Suprapubic skin (tissue), 4 donors: ENCODE data around the gene SUSD6. TPM values are rescaled to one million over a fixed set of nuclear protein-coding genes. Genes with fewer than 3 reads are reported as not detected.

Source experiments
- DNase-seq, 2 donors: peaks; one replicate each; pipeline ENCODE4 v3.0.0-alpha.2; 2019; ENCODE audit warnings: low spot score in 2 of 2
- H3K27ac ChIP-seq: fragments of 200-600 bp; sonication (generic); one replicate; pipeline ENCODE4 v1.5.1; 2019
- H3K27me3 ChIP-seq: fragments of 200-600 bp; sonication (generic); one replicate; pipeline ENCODE4 v1.5.1; 2019
- H3K36me3 ChIP-seq: fragments of 200-600 bp; sonication (generic); one replicate; pipeline ENCODE4 v1.5.1; 2019
- H3K4me1 ChIP-seq: fragments of 200-600 bp; sonication (generic); one replicate; pipeline ENCODE4 v1.5.1; 2019
- H3K4me3 ChIP-seq: fragments of 200-600 bp; sonication (generic); one replicate; pipeline ENCODE4 v1.5.1; 2019; ENCODE audit warnings: mild to moderate bottlenecking
- H3K9me3 ChIP-seq: fragments of 200-600 bp; sonication (generic); one replicate; pipeline ENCODE4 v1.5.1; 2019
- CTCF ChIP-seq, 2 donors: fragments of 200-600 bp in 1 of 2; fragments of 450-650 bp in 1 of 2; sonication (generic) in 1 of 2; IDR thresholded peaks; one replicate each; pipeline ENCODE4 v1.5.1; 2016 to 2019; ENCODE audit warnings: antibody characterized with exemption in 2 of 2, mild to moderate bottlenecking in 1 of 2, moderate library complexity in 1 of 2
- EP300 ChIP-seq: sonication (generic); formaldehyde crosslinking; IDR thresholded peaks from one replicate; pipeline ENCODE4 v1.6.1; 2017; ENCODE audit warnings: antibody characterized with exemption
- POLR2A ChIP-seq, 2 donors: fragments of 450-650 bp; IDR thresholded peaks; one replicate each; pipeline ENCODE4 v1.6.1; 2017; ENCODE audit warnings: antibody characterized with exemption in 2 of 2, mild to moderate bottlenecking in 2 of 2, moderate library complexity in 2 of 2
- POLR2AphosphoS5 ChIP-seq, 3 donors: sonication (generic); formaldehyde crosslinking; IDR thresholded peaks; one replicate each; pipeline ENCODE4 v1.6.1; 2017; ENCODE audit warnings: antibody characterized with exemption in 3 of 3
- WGBS: methylation state at CpG from one replicate; pipeline ENCODE4 v1.1.5; 2018; 5-methylcytosine and 5-hydroxymethylcytosine counted together
- total RNA-seq, 4 donors: library from RNA; depleted of rRNA; stranded (reverse); fragments of >200 nt; gene quantifications; one replicate each; pipeline ENCODE4 v1.1.0, GENCODE V29; 2016

Gene SUSD6
- total RNA-seq, 4 donors from 2014 or later: 45.1 to 60.4 (median 56.7) TPM

- no peaks in the 10 kb centered on the region for H3K27me3 ChIP-seq
- H3K4me1 ChIP-seq: peaks cover 66% of the 10 kb centered on the region
- WGBS: 79% methylated on average over 8 of the region's 8 CpGs
- no peaks in the 10 kb centered on the region for H3K36me3 ChIP-seq
- H3K9me3 ChIP-seq: no peaks in the 10 kb centered on the region
- H3K27ac ChIP-seq: no peak overlapping the region
- TF ChIP-seq POLR2AphosphoS5 (IDR thresholded peaks at IDR 0.05): no peak
- TF ChIP-seq EP300: no peak
- H3K4me3 ChIP-seq: no peak overlapping the region
- DNase-seq: no peak
Measured at GRCh38 chr14:69671365-69672030, 60.1 kb downstream of the SUSD6 start.

- WGBS: 83% methylated on average over 1 of the region's 1 CpG
- peaks cover 59% of the 10 kb centered on the region for H3K4me1 ChIP-seq
- no peak for TF ChIP-seq POLR2AphosphoS5 (IDR thresholded peaks at IDR 0.05)
- TF ChIP-seq EP300: no peak
- TF ChIP-seq POLR2A (IDR thresholded peaks at IDR 0.05): no peak
- no peak for TF ChIP-seq CTCF (IDR thresholded peaks at IDR 0.05)
- no peak for DNase-seq
- H3K36me3 ChIP-seq: no peaks in the 10 kb centered on the region
- no peak overlapping the region for H3K27ac ChIP-seq
- H3K27me3 ChIP-seq: no peaks in the 10 kb centered on the region
- no peaks in the 10 kb centered on the region for H3K9me3 ChIP-seq
- no peak overlapping the region for H3K4me3 ChIP-seq
Measured at GRCh38 chr14:69672356-69672755, 61.0 kb downstream of the SUSD6 start.

- no peaks in the 10 kb centered on the region for H3K27me3 ChIP-seq
- H3K36me3 ChIP-seq: no peaks in the 10 kb centered on the region
- TF ChIP-seq POLR2A (IDR thresholded peaks at IDR 0.05): no peak
- TF ChIP-seq CTCF (IDR thresholded peaks at IDR 0.05): no peak
- no peak for DNase-seq
- peaks cover 56% of the 10 kb centered on the region for H3K4me1 ChIP-seq
- H3K9me3 ChIP-seq: no peaks in the 10 kb centered on the region
- H3K27ac ChIP-seq: peak overlapping the region; percentile 47
- H3K4me3 ChIP-seq: no peak overlapping the region
Measured at GRCh38 chr14:69673104-69673503, 61.7 kb downstream of the SUSD6 start.

GRCh38 chr14:69673578-69674305, 62.3 kb downstream of the SUSD6 start:
- H3K4me1 ChIP-seq: peaks cover 56% of the 10 kb centered on the region
- peak overlapping the region; percentile 47 for H3K27ac ChIP-seq
- no peaks in the 10 kb centered on the region for H3K9me3 ChIP-seq
- TF ChIP-seq CTCF (IDR thresholded peaks at IDR 0.05) (no peak), EP300 (no peak), POLR2AphosphoS5 (IDR thresholded peaks at IDR 0.05) (no peak), POLR2A (IDR thresholded peaks at IDR 0.05) (no peak)
- no peaks in the 10 kb centered on the region for H3K27me3 ChIP-seq
- no peak for DNase-seq
- WGBS: 49% methylated on average over 9 of the region's 9 CpGs
- H3K4me3 ChIP-seq: no peak overlapping the region
- no peaks in the 10 kb centered on the region for H3K36me3 ChIP-seq

- TF ChIP-seq EP300 (no peak), CTCF (IDR thresholded peaks at IDR 0.05) (no peak), POLR2AphosphoS5 (IDR thresholded peaks at IDR 0.05) (no peak), POLR2A (IDR thresholded peaks at IDR 0.05) (no peak)
- no peaks in the 10 kb centered on the region for H3K9me3 ChIP-seq
- H3K4me3 ChIP-seq: no peak overlapping the region
- WGBS: 66% methylated on average over 3 of the region's 3 CpGs
- no peaks in the 10 kb centered on the region for H3K36me3 ChIP-seq
- no peaks in the 10 kb centered on the region for H3K27me3 ChIP-seq
- peaks cover 50% of the 10 kb centered on the region for H3K4me1 ChIP-seq
- no peak for DNase-seq
- H3K27ac ChIP-seq: peak overlapping the region; percentile 47
Measured at GRCh38 chr14:69674546-69675244, 63.3 kb downstream of the SUSD6 start.
